ENCODE measurements around the gene GRHPR.

GRHPR gene

DNA sequence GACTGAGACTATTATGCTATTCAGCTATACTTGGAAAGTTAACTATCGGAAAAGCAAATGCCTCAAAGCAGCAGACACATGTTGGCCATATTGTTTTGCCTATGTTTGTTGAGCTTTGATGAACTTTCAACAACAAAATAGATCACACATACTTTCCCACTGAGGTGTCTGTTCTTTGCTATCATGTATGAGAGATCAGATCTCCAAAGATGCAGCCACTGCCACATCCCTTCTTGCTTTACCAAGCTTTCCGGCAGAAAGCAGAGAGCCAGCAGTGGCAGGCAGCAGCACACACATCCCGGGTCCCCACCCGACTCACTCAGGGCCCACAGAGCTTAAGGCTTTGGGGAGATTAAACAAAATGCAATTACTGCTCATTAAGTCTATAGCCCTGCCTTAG lies 23.9 kb downstream of the GRHPR start:
- ATAC-seq, result no peak
- TF ChIP-seq BACH2 (CRISPR knock-in tag; IDR thresholded peaks at IDR 0.05; ENCODE audit: borderline replicate concordance) (no peak), SNAI2 (CRISPR knock-in tag; IDR thresholded peaks at IDR 0.05) (no peak), ESRRG (CRISPR knock-in tag; IDR thresholded peaks at IDR 0.05) (no peak)
- TF ChIP-seq, protein P1, sequence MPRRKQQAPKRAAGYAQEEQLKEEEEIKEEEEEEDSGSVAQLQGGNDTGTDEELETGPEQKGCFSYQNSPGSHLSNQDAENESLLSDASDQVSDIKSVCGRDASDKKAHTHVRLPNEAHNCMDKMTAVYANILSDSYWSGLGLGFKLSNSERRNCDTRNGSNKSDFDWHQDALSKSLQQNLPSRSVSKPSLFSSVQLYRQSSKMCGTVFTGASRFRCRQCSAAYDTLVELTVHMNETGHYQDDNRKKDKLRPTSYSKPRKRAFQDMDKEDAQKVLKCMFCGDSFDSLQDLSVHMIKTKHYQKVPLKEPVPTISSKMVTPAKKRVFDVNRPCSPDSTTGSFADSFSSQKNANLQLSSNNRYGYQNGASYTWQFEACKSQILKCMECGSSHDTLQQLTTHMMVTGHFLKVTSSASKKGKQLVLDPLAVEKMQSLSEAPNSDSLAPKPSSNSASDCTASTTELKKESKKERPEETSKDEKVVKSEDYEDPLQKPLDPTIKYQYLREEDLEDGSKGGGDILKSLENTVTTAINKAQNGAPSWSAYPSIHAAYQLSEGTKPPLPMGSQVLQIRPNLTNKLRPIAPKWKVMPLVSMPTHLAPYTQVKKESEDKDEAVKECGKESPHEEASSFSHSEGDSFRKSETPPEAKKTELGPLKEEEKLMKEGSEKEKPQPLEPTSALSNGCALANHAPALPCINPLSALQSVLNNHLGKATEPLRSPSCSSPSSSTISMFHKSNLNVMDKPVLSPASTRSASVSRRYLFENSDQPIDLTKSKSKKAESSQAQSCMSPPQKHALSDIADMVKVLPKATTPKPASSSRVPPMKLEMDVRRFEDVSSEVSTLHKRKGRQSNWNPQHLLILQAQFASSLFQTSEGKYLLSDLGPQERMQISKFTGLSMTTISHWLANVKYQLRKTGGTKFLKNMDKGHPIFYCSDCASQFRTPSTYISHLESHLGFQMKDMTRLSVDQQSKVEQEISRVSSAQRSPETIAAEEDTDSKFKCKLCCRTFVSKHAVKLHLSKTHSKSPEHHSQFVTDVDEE (CRISPR knock-in tag; IDR thresholded peaks at IDR 0.05), result no peak

DNA sequence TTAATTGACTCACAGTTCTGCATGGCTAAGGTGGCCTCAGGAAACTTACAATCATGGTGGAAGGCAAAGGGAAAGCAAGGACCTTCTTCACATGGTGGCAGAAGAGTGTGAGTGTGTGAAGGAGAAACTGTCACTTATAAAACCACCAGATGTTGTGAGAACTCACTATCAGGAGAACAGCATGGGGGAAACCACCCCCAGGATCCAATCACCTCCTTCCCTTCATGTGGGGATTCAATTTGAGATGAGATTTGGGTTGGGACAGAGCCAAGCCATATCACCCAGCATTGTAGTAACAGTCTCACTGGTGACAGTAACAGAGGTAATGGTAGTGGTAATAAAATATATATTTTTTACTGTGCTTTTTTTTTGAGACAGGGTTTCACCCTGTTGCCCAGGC lies 24.6 kb downstream of the GRHPR start:
- TF ChIP-seq, protein P1 (CRISPR knock-in tag; IDR thresholded peaks at IDR 0.05), result no peak
- no peak for TF ChIP-seq PPARA (CRISPR knock-in tag; IDR thresholded peaks at IDR 0.05; ENCODE audit: borderline replicate concordance)
- TF ChIP-seq TCF4 (CRISPR knock-in tag; IDR thresholded peaks at IDR 0.05; ENCODE audit: borderline replicate concordance), result no peak
- TF ChIP-seq ARNTL (CRISPR knock-in tag; IDR thresholded peaks at IDR 0.05; ENCODE audit: borderline replicate concordance, low read depth), result no peak
- no peak for TF ChIP-seq ZC3H10 (CRISPR knock-in tag; IDR thresholded peaks at IDR 0.05)
- TF ChIP-seq, protein P2, sequence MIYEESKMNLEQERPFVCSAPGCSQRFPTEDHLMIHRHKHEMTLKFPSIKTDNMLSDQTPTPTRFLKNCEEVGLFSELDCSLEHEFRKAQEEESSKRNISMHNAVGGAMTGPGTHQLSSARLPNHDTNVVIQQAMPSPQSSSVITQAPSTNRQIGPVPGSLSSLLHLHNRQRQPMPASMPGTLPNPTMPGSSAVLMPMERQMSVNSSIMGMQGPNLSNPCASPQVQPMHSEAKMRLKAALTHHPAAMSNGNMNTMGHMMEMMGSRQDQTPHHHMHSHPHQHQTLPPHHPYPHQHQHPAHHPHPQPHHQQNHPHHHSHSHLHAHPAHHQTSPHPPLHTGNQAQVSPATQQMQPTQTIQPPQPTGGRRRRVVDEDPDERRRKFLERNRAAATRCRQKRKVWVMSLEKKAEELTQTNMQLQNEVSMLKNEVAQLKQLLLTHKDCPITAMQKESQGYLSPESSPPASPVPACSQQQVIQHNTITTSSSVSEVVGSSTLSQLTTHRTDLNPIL (CRISPR knock-in tag; IDR thresholded peaks at IDR 0.05; ENCODE audit: low read depth), result no peak
- TF ChIP-seq GLIS3 (CRISPR knock-in tag; IDR thresholded peaks at IDR 0.05), result no peak
- TF ChIP-seq, protein P3, sequence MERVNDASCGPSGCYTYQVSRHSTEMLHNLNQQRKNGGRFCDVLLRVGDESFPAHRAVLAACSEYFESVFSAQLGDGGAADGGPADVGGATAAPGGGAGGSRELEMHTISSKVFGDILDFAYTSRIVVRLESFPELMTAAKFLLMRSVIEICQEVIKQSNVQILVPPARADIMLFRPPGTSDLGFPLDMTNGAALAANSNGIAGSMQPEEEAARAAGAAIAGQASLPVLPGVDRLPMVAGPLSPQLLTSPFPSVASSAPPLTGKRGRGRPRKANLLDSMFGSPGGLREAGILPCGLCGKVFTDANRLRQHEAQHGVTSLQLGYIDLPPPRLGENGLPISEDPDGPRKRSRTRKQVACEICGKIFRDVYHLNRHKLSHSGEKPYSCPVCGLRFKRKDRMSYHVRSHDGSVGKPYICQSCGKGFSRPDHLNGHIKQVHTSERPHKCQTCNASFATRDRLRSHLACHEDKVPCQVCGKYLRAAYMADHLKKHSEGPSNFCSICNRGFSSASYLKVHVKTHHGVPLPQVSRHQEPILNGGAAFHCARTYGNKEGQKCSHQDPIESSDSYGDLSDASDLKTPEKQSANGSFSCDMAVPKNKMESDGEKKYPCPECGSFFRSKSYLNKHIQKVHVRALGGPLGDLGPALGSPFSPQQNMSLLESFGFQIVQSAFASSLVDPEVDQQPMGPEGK (CRISPR knock-in tag; IDR thresholded peaks at IDR 0.05; ENCODE audit: borderline replicate concordance), result no peak
- TF ChIP-seq ISL1 (CRISPR knock-in tag; IDR thresholded peaks at IDR 0.05), result no peak
- TF ChIP-seq ESRRG (CRISPR knock-in tag; IDR thresholded peaks at IDR 0.05), result no peak
- no peak for TF ChIP-seq ZFP3 (CRISPR knock-in tag; IDR thresholded peaks at IDR 0.05)
- no peak for TF ChIP-seq ZNF565 (CRISPR knock-in tag; conservative IDR thresholded peaks at IDR 0.05; ENCODE audit: low read depth)
- TF ChIP-seq ZFP30 (CRISPR knock-in tag; IDR thresholded peaks at IDR 0.05), result no peak
- no peak for TF ChIP-seq OSR1 (CRISPR knock-in tag; IDR thresholded peaks at IDR 0.05)
- no peak for ATAC-seq

DNA sequence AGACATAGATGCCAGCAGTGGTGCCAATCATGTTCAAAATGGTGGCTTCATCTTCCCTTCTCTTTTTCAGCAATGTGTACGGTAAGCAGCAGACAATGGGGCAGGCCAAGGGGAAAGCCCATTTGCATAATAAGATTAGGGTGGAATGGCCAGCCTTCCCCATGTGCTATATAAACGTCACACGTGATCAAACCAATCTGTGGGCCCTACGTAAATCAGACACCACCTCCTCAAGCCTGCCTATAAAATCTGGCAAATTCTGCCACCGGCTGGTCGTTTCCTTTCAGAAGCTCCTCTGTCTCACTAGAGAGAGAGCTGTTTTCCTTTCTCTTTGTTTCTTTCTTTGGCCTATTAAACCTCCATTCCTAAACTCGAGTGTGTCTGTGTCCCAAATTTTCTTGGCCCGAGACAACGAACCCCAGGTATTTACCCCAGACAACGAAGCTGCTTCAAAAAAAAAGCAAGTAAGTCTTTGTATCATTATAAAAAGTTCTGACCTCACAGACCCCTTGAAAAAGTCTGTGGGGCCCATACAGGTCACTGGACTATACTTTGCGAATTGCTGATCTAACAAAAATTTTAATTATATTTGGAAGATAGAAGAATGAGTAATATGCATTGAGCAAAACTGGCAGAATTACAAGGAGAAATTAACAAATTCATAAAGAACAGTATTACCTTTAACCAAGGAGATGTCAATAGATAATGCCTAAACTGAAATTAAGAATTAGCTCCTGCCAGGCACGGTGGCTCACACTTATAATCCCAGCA lies 27.6 kb downstream of the GRHPR start:
- ATAC-seq, result no peak
- TF ChIP-seq SNAI2 (CRISPR knock-in tag; IDR thresholded peaks at IDR 0.05), result no peak
- TF ChIP-seq CSDC2 (CRISPR knock-in tag; IDR thresholded peaks at IDR 0.05), result no peak
- TF ChIP-seq ZNF70 (CRISPR knock-in tag; IDR thresholded peaks at IDR 0.05), result no peak
- no peak for TF ChIP-seq TOX (CRISPR knock-in tag; IDR thresholded peaks at IDR 0.05; ENCODE audit: borderline replicate concordance)
- TF ChIP-seq, protein P4, sequence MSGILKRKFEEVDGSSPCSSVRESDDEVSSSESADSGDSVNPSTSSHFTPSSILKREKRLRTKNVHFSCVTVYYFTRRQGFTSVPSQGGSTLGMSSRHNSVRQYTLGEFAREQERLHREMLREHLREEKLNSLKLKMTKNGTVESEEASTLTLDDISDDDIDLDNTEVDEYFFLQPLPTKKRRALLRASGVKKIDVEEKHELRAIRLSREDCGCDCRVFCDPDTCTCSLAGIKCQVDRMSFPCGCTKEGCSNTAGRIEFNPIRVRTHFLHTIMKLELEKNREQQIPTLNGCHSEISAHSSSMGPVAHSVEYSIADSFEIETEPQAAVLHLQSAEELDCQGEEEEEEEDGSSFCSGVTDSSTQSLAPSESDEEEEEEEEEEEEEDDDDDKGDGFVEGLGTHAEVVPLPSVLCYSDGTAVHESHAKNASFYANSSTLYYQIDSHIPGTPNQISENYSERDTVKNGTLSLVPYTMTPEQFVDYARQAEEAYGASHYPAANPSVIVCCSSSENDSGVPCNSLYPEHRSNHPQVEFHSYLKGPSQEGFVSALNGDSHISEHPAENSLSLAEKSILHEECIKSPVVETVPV (CRISPR knock-in tag; IDR thresholded peaks at IDR 0.05), result no peak
- TF ChIP-seq ARNTL (CRISPR knock-in tag; IDR thresholded peaks at IDR 0.05; ENCODE audit: borderline replicate concordance, low read depth), result no peak
- TF ChIP-seq, protein P1 (CRISPR knock-in tag; IDR thresholded peaks at IDR 0.05), result no peak
- TF ChIP-seq, protein P5, sequence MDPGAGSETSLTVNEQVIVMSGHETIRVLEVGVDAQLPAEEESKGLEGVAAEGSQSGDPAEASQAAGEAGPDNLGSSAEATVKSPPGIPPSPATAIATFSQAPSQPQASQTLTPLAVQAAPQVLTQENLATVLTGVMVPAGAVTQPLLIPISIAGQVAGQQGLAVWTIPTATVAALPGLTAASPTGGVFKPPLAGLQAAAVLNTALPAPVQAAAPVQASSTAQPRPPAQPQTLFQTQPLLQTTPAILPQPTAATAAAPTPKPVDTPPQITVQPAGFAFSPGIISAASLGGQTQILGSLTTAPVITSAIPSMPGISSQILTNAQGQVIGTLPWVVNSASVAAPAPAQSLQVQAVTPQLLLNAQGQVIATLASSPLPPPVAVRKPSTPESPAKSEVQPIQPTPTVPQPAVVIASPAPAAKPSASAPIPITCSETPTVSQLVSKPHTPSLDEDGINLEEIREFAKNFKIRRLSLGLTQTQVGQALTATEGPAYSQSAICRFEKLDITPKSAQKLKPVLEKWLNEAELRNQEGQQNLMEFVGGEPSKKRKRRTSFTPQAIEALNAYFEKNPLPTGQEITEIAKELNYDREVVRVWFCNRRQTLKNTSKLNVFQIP (CRISPR knock-in tag; IDR thresholded peaks at IDR 0.05; ENCODE audit: borderline replicate concordance, low read depth), result no peak
- TF ChIP-seq ZFP30 (CRISPR knock-in tag; IDR thresholded peaks at IDR 0.05), result no peak
- no peak for TF ChIP-seq TCF4 (CRISPR knock-in tag; IDR thresholded peaks at IDR 0.05; ENCODE audit: borderline replicate concordance)
- TF ChIP-seq GLIS3 (CRISPR knock-in tag; IDR thresholded peaks at IDR 0.05), result no peak
- no peak for TF ChIP-seq ZNF8 (CRISPR knock-in tag; IDR thresholded peaks at IDR 0.05)
- TF ChIP-seq ESRRG (CRISPR knock-in tag; IDR thresholded peaks at IDR 0.05), result no peak
- TF ChIP-seq PPARA (CRISPR knock-in tag; IDR thresholded peaks at IDR 0.05; ENCODE audit: borderline replicate concordance), result no peak
